GM10847 (cell line): ENCODE data around the gene UMAD1.

ENCODE experiments used
- POLR2A ChIP-seq: IDR thresholded peaks from 2 replicates; pipeline ENCODE4 v1.6.1; 2011; ENCODE audit not compliant: insufficient read length; ENCODE audit errors: extremely low read depth

The UMAD1 gene

GRCh38 chr7:7808626-7809025 is 168.1 kb downstream of the UMAD1 start:
- TF ChIP-seq POLR2A: no peak

DNA sequence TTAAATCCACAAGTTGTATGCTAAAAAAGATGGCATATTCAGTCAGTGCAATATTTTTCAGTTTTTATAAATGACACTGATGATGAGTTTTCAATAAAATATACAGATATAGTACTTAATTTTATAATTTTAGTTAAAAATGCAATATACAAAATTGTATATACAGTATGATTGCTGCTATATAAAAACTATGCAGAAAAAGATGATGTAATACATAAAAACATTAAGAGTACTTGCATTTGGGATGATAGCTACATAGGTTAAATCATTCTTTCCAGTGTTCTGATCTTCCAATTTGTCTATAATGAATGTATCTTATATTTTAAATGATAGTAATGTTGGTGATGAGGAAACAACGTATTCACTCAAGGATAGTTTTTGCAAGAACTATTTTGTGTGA is 169.8 kb downstream of the UMAD1 start:
- TF ChIP-seq POLR2A: no peak

DNA sequence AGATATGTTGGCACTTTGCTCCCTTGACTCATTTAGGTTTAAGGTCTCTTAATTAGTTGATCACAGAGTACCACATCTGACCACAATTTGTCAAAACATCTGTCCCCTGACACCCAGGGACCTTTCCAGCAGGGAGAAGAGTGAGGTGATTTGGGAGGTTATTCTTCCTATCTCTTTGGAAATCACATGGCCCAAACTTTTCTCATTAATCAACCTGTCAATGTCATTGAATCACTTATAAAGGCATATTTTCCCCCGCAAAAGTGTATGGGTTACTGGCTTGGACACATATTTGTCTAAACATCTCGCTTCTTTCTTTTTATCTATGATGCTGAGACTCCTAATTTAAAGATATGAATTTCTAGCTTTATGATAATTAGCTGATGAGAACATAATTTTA is 170.3 kb downstream of the UMAD1 start:
- no peak for TF ChIP-seq POLR2A

- TF ChIP-seq POLR2A: no peak
These were observed 171.6 kb downstream of the UMAD1 start for GRCh38 chr7:7812112-7812511.

DNA sequence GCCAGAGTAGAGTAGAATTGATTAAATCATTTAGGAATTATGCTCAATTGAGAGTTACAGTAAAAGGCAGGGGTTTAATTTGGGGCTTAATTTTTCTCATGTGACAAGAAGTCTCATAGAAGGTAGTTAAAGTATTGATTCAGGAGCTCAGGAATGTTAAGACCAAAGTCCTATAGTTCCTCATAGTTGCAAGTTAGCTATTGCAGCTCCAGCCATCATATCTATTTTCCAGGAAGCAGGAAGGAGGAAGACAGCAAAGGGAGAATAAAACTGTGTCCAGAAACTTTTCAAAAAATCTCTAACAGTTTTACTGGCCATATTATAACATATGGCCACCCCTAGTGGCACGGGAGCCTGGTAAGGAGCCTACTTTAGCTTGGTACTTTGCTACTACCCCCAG is 174.8 kb downstream of the UMAD1 start:
- TF ChIP-seq POLR2A: no peak

DNA sequence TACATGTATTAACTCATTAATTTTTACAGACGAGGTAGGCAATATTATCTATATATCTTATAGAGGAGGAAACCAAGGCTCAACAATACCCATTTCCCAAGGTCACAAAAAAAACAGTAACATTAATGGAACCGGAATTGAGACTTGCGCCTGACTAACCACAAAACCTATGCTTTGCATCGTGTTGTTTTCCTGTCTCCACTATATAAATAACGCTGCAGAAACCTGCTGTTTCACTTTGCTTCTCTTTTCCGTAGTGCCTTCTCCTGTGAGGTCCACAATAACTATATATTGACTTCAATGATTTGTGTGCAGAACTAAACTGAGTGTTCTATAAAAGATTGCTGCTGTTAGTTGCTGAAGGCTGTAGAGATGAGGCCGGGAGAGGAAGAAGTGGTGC is 175.5 kb downstream of the UMAD1 start:
- TF ChIP-seq POLR2A: no peak

- no peak for TF ChIP-seq POLR2A
These were observed 176.4 kb downstream of the UMAD1 start for GRCh38 chr7:7816816-7817536.

- no peak for TF ChIP-seq POLR2A
These were observed 177.2 kb downstream of the UMAD1 start for GRCh38 chr7:7817748-7818147.

DNA sequence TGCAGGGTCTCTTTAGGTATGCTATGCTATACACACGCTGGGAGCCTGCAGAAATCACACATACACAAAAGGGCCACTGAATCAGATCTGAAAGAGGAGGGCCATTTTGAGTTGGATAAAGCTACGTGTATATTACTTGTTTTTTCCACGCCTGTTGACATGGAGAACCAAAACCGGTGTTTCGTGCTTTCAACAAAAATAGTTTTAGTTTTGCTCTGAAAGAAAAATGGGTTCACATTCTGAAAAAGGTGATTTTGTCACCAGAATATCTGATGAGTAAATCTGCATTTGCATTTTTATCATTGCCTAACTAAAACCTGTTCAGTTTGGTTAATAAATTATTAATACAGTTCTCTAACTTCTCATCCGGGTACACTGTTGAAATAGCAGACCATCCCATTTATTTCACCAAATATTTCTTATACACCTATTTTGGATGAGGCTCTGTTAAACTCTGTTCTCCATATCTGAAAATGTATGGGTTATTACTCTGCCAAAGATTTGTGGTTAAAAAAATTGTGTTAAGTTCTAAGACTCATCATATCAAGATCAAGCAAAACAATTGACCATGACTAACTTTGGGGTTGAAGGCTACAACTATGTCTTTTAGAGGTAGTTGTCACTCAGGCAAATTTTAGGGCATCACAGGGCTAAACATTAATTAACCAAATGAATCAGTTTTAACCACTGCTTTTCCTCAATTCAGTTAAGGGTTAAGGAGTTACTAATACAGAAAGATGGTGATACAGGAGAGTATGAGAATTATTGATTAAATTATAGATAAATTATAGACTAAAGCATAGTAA is 179.1 kb downstream of the UMAD1 start:
- no peak for TF ChIP-seq POLR2A

- TF ChIP-seq POLR2A: no peak
These were observed 179.9 kb downstream of the UMAD1 start for GRCh38 chr7:7820409-7820808.

GRCh38 chr7:7820939-7821338 is 180.4 kb downstream of the UMAD1 start:
- TF ChIP-seq POLR2A: no peak

GRCh38 chr7:7821517-7821916 is 181.0 kb downstream of the UMAD1 start:
- TF ChIP-seq POLR2A: no peak

DNA sequence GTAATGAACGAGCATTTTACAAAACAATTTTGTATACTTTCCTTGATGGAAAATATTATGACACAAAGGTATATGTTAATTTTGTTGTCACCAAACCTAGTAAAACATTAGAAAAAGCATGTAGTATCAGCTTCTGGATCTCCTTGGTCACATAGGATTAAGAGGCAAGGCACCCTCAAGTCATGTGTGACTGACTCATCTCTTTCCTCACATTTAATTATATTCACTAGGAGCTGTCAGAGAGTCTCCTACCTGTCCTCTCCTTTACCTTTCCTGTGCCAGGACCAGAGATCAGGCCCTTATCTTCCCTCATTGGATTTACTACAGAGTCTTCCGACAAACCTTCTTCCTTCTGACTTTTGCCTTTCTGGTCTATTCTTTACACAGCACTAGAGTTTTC is 189.1 kb downstream of the UMAD1 start:
- no peak for TF ChIP-seq POLR2A

GRCh38 chr7:7830122-7830878 is 189.7 kb downstream of the UMAD1 start:
- no peak for TF ChIP-seq POLR2A

GRCh38 chr7:7832518-7832917 is 192.0 kb downstream of the UMAD1 start:
- no peak for TF ChIP-seq POLR2A

DNA sequence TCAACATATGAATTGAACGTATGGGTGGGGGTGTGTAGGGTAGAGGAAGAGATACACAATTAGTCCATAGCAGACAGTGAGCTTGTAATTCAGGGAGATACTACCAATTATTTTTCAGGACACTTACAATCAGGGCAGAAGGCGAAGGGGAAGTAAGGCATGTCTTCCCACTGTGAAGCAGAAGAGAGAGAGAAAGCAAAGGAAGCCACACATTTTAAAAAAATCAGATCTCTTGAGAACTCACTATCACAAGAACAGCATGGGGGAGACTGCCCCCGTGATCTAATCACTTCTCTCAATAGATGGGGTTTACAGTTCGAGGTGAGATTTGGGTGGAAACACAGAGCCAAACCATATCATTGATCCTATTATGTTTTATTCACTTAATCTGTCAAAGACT is 194.2 kb downstream of the UMAD1 start:
- TF ChIP-seq POLR2A: no peak
